K562 (cell line): ENCODE data around the gene ATP6V1G2.

Experiments used
- BCLAF1 ChIP-seq, 2 experiments: fragments of 450-650 bp in 1 of 2; IDR thresholded peaks; 2 replicates each; pipeline ENCODE4 v1.6.1; 2011 to 2017; ENCODE audit warnings: low read depth in 2 of 2, antibody characterized with exemption in 1 of 2, borderline replicate concordance in 1 of 2, low read length in 1 of 2, mild to moderate bottlenecking in 1 of 2, mixed read lengths in 1 of 2; ENCODE audit not compliant: control insufficient read depth in 1 of 2
- POLR2A ChIP-seq: fragments of 450-650 bp; conservative IDR thresholded peaks from 2 replicates; pipeline ENCODE4 v1.6.1; 2016
- PTTG1 ChIP-seq: fragments of 450-650 bp; IDR thresholded peaks from 2 replicates; pipeline ENCODE4 v1.6.1; 2016; ENCODE audit warnings: low read depth, mild to moderate bottlenecking, missing genetic modification characterization, missing compliant biosample characterization
- ZSCAN29 ChIP-seq: fragments of 450-650 bp; IDR thresholded peaks from 2 replicates; pipeline ENCODE4 v1.6.1; 2017
- TF ChIP-seq, protein P1 (sequence below): sonication (generic); formaldehyde crosslinking; IDR thresholded peaks from 2 replicates; pipeline ENCODE4 v1.9.0; 2022; ENCODE audit warnings: mild to moderate bottlenecking, missing genetic modification reagents

DNA sequence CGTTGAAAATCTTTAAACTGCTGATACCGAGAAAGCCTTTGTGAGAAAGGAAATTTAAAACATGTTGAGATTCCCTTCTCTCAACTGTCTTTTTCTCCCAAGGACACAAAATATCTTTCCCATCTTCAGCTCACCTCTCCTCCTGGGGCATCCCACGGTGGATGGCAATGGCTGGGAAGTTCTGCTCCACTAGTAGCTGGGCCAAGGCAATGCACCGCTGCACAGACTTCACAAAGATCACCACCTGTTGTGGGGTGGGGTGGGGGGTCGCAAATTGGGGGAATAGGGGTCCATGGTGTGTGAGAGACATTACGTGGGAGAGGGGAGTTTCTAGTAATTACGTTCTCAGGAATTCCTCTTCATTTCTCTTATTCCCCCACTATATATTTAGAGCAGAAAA is 15.2 kb downstream of the ATP6V1G2 start:
- TF ChIP-seq, protein P1, sequence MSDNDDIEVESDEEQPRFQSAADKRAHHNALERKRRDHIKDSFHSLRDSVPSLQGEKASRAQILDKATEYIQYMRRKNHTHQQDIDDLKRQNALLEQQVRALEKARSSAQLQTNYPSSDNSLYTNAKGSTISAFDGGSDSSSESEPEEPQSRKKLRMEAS: no peak
- TF ChIP-seq POLR2A (peak; percentile 23; the same call in 1 of the 2 replicates), PTTG1 (no peak), ZSCAN29 (no peak), BCLAF1 (IDR thresholded peaks at IDR 0.05; ENCODE audit: borderline replicate concordance in 1 of 2, control insufficient read depth in 1 of 2, low read depth in 2 of 2, low read length in 1 of 2) (no peak)
